Loucy (cell line): ENCODE data around the gene FKBP5.
A peak's percentile ranks its signal among the peaks of the same experiment; 100 is the strongest.

Experiments used
- H2AFZ ChIP-seq: fragments of 200-600 bp; sonication (generic); 2 replicates; pipeline ENCODE4 v1.6.0; 2016; ENCODE audit warnings: antibody characterized with exemption, mild to moderate bottlenecking, low read length, moderate library complexity
- H3F3A ChIP-seq: fragments of 200-600 bp; 2 replicates; pipeline ENCODE4 v1.6.0; 2016; ENCODE audit warnings: antibody characterized with exemption, low read depth, mild to moderate bottlenecking
- H3K27me3 ChIP-seq: fragments of 200-600 bp; sonication (generic); 2 replicates; pipeline ENCODE4 v1.6.1; 2014; ENCODE audit warnings: low read length, mild to moderate bottlenecking; ENCODE audit not compliant: insufficient read depth, poor library complexity, severe bottlenecking
- H3K36me3 ChIP-seq: fragments of 200-600 bp; sonication (generic); 2 replicates; pipeline ENCODE4 v1.6.1; 2016; ENCODE audit warnings: low read length; ENCODE audit not compliant: insufficient read depth
- H3K4me1 ChIP-seq: fragments of 200-600 bp; sonication (generic); 2 replicates; pipeline ENCODE4 v1.5.1; 2014; ENCODE audit warnings: low read length, mild to moderate bottlenecking; ENCODE audit not compliant: insufficient read depth, poor library complexity, severe bottlenecking
- H3K4me2 ChIP-seq: fragments of 200-600 bp; sonication (generic); 2 replicates; pipeline ENCODE4 v1.6.0; 2014; ENCODE audit warnings: antibody characterized with exemption, low read length, low read depth, mild to moderate bottlenecking; ENCODE audit not compliant: poor library complexity, severe bottlenecking
- H3K4me3 ChIP-seq: fragments of 200-600 bp; sonication (generic); 2 replicates; pipeline ENCODE4 v1.5.1; 2014; ENCODE audit warnings: low read length, mild to moderate bottlenecking, mixed read lengths; ENCODE audit not compliant: poor library complexity, severe bottlenecking
- H3K79me2 ChIP-seq: fragments of 200-600 bp; sonication (generic); 2 replicates; pipeline ENCODE4 v1.6.1; 2014; ENCODE audit warnings: low read length; ENCODE audit not compliant: insufficient read depth
- H3K9ac ChIP-seq: fragments of 200-600 bp; sonication (generic); 2 replicates; pipeline ENCODE4 v1.6.0; 2014; ENCODE audit warnings: mild to moderate bottlenecking, low read depth, low read length, moderate library complexity; ENCODE audit not compliant: poor library complexity, severe bottlenecking
- H3K9me2 ChIP-seq: fragments of 200-600 bp; sonication (generic); replicated peaks from 2 replicates; pipeline ENCODE4 v1.6.1; 2016; ENCODE audit warnings: low read depth, low read length, mixed read lengths
- H3K9me3 ChIP-seq: fragments of 200-600 bp; sonication (generic); 2 replicates; pipeline ENCODE4 v1.6.1; 2014; ENCODE audit warnings: mild to moderate bottlenecking, antibody characterized with exemption, low read length, low read depth; ENCODE audit not compliant: insufficient read depth
- H4K20me1 ChIP-seq: fragments of 200-600 bp; sonication (generic); 2 replicates; pipeline ENCODE4 v1.6.0; 2014; ENCODE audit warnings: antibody characterized with exemption, low read length, mild to moderate bottlenecking; ENCODE audit not compliant: insufficient read depth, poor library complexity, severe bottlenecking
- EZH2phosphoT487 ChIP-seq: fragments of 200-600 bp; IDR thresholded peaks from 2 replicates; pipeline ENCODE4 v1.6.1; 2018; ENCODE audit warnings: antibody characterized with exemption, mild to moderate bottlenecking, moderate library complexity, borderline replicate concordance
- TF ChIP-seq, protein P1 (sequence below): fragments of 200-600 bp; sonication (generic); conservative IDR thresholded peaks from 2 replicates; pipeline ENCODE4 v1.5.1; 2014; ENCODE audit warnings: mild to moderate bottlenecking, antibody characterized with exemption, low read length

FKBP5 gene

DNA sequence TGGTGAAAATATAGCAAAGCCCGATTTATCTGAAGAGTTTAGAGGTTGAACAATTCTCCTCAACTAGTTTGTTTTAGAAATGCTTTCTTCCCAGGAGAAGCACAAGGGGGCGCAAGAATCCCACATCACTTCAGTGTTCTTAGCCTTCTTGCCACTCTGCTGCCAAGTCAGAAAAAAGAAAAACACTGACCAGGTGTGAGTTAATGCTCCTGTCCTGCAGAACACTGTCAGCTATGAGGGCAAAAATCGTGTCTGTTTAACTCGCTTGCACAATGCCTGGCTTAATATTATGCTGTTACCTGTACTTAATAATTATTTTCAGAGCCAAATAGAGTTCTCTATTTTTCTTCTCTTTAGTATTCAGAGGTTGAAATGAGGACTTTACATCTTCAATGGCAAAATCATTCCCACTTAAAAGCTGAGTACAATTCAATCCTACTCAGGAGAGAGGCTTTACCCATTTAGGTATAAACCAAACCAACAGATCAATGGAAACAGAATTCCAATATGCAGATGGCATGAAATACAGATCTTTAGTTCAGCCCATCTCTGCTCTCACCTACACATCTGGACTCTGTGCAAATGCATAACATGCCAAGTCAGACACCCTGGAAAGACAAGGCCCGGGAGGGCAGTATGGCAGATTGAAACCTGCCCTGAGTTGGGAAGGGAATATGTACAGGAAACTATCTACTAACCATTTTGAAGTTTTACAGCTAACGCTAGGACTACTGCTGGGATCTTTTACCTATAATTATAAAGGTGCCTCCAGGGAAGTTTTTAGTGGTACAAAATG lies 104.6 kb downstream of the FKBP5 start:
- H3K4me3 ChIP-seq, result no peak overlapping the region
- no peak overlapping the region for H3K9ac ChIP-seq
- H3K4me2 ChIP-seq, result no peak overlapping the region
- TF ChIP-seq, protein P1, sequence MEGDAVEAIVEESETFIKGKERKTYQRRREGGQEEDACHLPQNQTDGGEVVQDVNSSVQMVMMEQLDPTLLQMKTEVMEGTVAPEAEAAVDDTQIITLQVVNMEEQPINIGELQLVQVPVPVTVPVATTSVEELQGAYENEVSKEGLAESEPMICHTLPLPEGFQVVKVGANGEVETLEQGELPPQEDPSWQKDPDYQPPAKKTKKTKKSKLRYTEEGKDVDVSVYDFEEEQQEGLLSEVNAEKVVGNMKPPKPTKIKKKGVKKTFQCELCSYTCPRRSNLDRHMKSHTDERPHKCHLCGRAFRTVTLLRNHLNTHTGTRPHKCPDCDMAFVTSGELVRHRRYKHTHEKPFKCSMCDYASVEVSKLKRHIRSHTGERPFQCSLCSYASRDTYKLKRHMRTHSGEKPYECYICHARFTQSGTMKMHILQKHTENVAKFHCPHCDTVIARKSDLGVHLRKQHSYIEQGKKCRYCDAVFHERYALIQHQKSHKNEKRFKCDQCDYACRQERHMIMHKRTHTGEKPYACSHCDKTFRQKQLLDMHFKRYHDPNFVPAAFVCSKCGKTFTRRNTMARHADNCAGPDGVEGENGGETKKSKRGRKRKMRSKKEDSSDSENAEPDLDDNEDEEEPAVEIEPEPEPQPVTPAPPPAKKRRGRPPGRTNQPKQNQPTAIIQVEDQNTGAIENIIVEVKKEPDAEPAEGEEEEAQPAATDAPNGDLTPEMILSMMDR, result peak; percentile 92
- no peak for TF ChIP-seq EZH2phosphoT487
- no peaks in the 10 kb centered on the region for H3K9me3 ChIP-seq
- H2AFZ ChIP-seq, result no peak overlapping the region
- no peaks in the 10 kb centered on the region for H3K27me3 ChIP-seq
- peaks cover 5% of the 10 kb centered on the region for H4K20me1 ChIP-seq
- H3F3A ChIP-seq, result no peaks in the 10 kb centered on the region
- no peaks in the 10 kb centered on the region for H3K9me2 ChIP-seq
- peaks cover 10% of the 10 kb centered on the region; the same call in 1 of the 2 replicates for H3K79me2 ChIP-seq
- H3K4me1 ChIP-seq, result peaks cover 9% of the 10 kb centered on the region
- peaks cover 80% of the 10 kb centered on the region for H3K36me3 ChIP-seq

DNA sequence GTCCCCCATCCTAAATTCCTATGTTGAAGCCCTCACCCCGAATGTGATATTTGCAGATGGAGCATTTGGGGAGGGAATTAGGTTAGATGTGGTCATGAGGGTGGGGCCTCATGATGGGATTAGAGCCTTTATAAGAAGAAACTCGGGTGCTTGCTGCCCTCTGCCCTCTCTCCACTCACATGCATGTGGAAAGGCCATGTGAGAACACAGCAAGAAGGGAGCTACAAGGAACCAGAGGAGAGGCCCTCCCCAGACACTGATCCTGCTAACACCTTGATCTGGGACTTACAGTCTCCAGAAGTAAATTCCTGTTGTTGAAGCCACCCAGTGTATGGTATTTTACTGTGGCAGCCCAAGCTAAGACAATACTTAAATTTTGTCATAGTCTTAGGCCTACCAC lies 106.4 kb downstream of the FKBP5 start:
- Histone ChIP-seq H3K9ac (no peak overlapping the region), H3K79me2 (peaks cover 10% of the 10 kb centered on the region; the same call in 1 of the 2 replicates), H3K4me2 (no peak overlapping the region), H3K9me2 (no peaks in the 10 kb centered on the region), H3K9me3 (no peaks in the 10 kb centered on the region), H3F3A (no peaks in the 10 kb centered on the region), H4K20me1 (peaks cover 5% of the 10 kb centered on the region), H3K4me1 (peaks cover 9% of the 10 kb centered on the region), H3K4me3 (no peak overlapping the region), H3K36me3 (peaks cover 82% of the 10 kb centered on the region), H2AFZ (no peak overlapping the region), H3K27me3 (no peaks in the 10 kb centered on the region)
- TF ChIP-seq, protein P1, result no peak
- TF ChIP-seq EZH2phosphoT487, result no peak

DNA sequence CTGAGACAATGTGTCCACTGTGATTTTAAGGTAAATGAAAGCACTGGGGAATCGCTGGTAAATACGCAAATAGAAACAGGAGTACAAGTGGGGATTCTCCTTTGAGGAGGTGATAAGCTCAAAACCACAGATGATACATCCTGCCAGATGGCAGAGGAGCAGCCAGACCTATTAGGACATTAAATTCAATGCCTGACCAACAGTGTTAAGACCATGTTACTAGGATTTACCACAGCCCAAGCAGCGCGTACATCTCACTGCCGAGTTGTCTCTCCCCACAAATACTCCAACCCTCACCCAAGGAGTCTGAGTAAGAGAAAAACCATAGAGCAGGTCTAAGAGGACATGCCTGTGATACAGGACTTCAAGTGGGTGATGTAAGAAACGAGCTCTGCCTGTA lies 107.1 kb downstream of the FKBP5 start:
- H2AFZ ChIP-seq, result no peak overlapping the region
- H3K27me3 ChIP-seq, result no peaks in the 10 kb centered on the region
- TF ChIP-seq, protein P1, result no peak
- no peak for TF ChIP-seq EZH2phosphoT487
- peaks cover 9% of the 10 kb centered on the region for H3K4me1 ChIP-seq
- H3K36me3 ChIP-seq, result peaks cover 82% of the 10 kb centered on the region
- H3K4me3 ChIP-seq, result no peak overlapping the region
- no peaks in the 10 kb centered on the region for H3K9me3 ChIP-seq
- H3K4me2 ChIP-seq, result no peak overlapping the region
- H3F3A ChIP-seq, result no peaks in the 10 kb centered on the region
- peaks cover 5% of the 10 kb centered on the region for H4K20me1 ChIP-seq
- H3K9me2 ChIP-seq, result no peaks in the 10 kb centered on the region
- H3K79me2 ChIP-seq, result peaks cover 10% of the 10 kb centered on the region; the same call in 1 of the 2 replicates
- H3K9ac ChIP-seq, result no peak overlapping the region
